Heart left ventricle (tissue), 16 donors: ENCODE results near the gene CXorf38. TPM values are rescaled to one million over a fixed set of nuclear protein-coding genes. Genes with fewer than 3 reads are reported as not detected.
"Not testable (repeated sequence)": the region's sequence is repeated elsewhere in the genome, so short reads cannot be mapped to it uniquely, and the experiment has no call there.

Source experiments
- ATAC-seq, 4 donors: fragments of 200-7000 bp; cut with Tn5 transposase; one replicate each; pipeline ENCODE4 v1.9.1; 2020 to 2022; ENCODE audit warnings: moderate library complexity in 4 of 4, mild to moderate bottlenecking in 3 of 4, moderate number of reproducible peaks in 1 of 4
- DNase-seq, 5 donors: peaks; one replicate each; pipeline ENCODE4 v3.0.0-alpha.2; 2020
- H3K27ac ChIP-seq, 12 donors: fragments of 200-600 bp; sonication (generic) in 4 of 12; one replicate each; pipeline versions ENCODE4 v1.5.0 to v1.8.0; 2016 to 2022; ENCODE audit warnings: mild to moderate bottlenecking in 2 of 12
- H3K27me3 ChIP-seq, 9 donors: fragments of 200-600 bp; sonication (generic) in 2 of 9; one replicate each; pipeline versions ENCODE4 v1.5.1 to v1.8.0; 2016 to 2022; ENCODE audit warnings: mild to moderate bottlenecking in 3 of 9
- H3K36me3 ChIP-seq, 9 donors: fragments of 200-600 bp; sonication (generic) in 2 of 9; one replicate each; pipeline versions ENCODE4 v1.5.0 to v1.8.0; 2018 to 2022; ENCODE audit warnings: mild to moderate bottlenecking in 2 of 9
- H3K4me1 ChIP-seq, 12 donors: fragments of 200-600 bp; sonication (generic) in 4 of 12; one replicate each; pipeline versions ENCODE4 v1.5.0 to v1.8.0; 2016 to 2022; ENCODE audit warnings: mild to moderate bottlenecking in 3 of 12
- H3K4me3 ChIP-seq, 12 donors: fragments of 200-600 bp; sonication (generic) in 4 of 12; one replicate each; pipeline versions ENCODE4 v1.5.0 to v1.8.0; 2017 to 2022; ENCODE audit warnings: mild to moderate bottlenecking in 9 of 12, moderate library complexity in 4 of 12
- H3K9me3 ChIP-seq, 12 donors: fragments of 200-600 bp; sonication (generic) in 4 of 12; one replicate each; pipeline versions ENCODE4 v1.5.0 to v1.8.0; 2016 to 2022; ENCODE audit warnings: mild to moderate bottlenecking in 1 of 12
- POLR2A ChIP-seq, 2 donors: fragments of 450-650 bp; IDR thresholded peaks; one replicate each; pipeline ENCODE4 v1.6.1; 2017; ENCODE audit warnings: antibody characterized with exemption in 2 of 2, mild to moderate bottlenecking in 2 of 2, moderate library complexity in 2 of 2
- WGBS, 4 donors: extraction: QIAGEN DNeasy Blood & Tissue Kit in 2 of 4; methylation state at CpG; one replicate each; pipeline versions ENCODE4 v1.1.5 to v1.1.7; 2013 to 2018; 5-methylcytosine and 5-hydroxymethylcytosine counted together
- intact Hi-C, 10 donors: fragments of 100-400 bp; cut with DNase I; formaldehyde crosslinking; loops; one replicate each; pipeline versions ENCODE4 v1.11.1 to v1.14.2; 2022
- polyA plus RNA-seq, 2 donors: library from polyadenylated mRNA; stranded (reverse); fragments of 200-250 nt; gene quantifications; one replicate each; pipeline ENCODE4 v1.2.3, GENCODE V29; 2013
- total RNA-seq, 9 donors: library from RNA; depleted of rRNA in 2 of 9; stranded (reverse); fragments of >200 nt in 2 of 9; fragmentation: NEBNext Ultra II Directional in 3 of 9; extraction: Animal tissue kit (Norgen Biotek cat#: 25700) in 3 of 9; gene quantifications; one replicate each; pipeline versions ENCODE4 v1.1.0 to v1.2.4, GENCODE V29; 2016 to 2023
- TF ChIP-seq, protein P1 (sequence below), 12 donors: fragments of 200-600 bp; sonication (generic) in 4 of 12; IDR thresholded peaks; one replicate each; pipeline versions ENCODE4 v1.5.0 to v1.8.0; 2018 to 2022; ENCODE audit warnings: antibody characterized with exemption in 12 of 12, mild to moderate bottlenecking in 5 of 12
- donor health status: ischemic (EF 13 %, LVEDD 7.1; RV severe dilation, severe dysfunction).
- donor health status: healthy with polysubstance abuse.
- donor health status: DM: no; HTN: yes; CAD: no.
- donor health status: DM: no; HTN: no; CAD: no.
- donor health status: ischemic (EF 25% LVEDD 6.9; RV normal size, moderate dysfunction).
- donor health status: ischemic (EF 25% LVEDD 5.7; RV mildly dilated, moderate dysfunction).
- donor health status: healthy.
- donor health status: DM: yes; HTN: yes; CAD: no.
- donor health status: ischemic (EF 35%, LVEDD 5.7; RV mildly dilated, moderate dysfunction).
- donor health status: nonischemic (EF 11% LVEDD 7.7; RV severe dilation, severe dysfunction).
- donor health status: DM: yes; HTN: yes; CAD: no.
- donor health status: PGD.
- donor health status: ischemic (EF 29% LVEDD 5.4; RV normal size, mild dysfunction).
- donor health status: nonischemic (EF 23%, LVEDD 6.1; RV moderate dilation, normal function).

CXorf38 gene
- total and polyA plus RNA-seq, 11 donors: 2.6 to 16.0 (median 5.4) TPM

- TF ChIP-seq, protein P1, sequence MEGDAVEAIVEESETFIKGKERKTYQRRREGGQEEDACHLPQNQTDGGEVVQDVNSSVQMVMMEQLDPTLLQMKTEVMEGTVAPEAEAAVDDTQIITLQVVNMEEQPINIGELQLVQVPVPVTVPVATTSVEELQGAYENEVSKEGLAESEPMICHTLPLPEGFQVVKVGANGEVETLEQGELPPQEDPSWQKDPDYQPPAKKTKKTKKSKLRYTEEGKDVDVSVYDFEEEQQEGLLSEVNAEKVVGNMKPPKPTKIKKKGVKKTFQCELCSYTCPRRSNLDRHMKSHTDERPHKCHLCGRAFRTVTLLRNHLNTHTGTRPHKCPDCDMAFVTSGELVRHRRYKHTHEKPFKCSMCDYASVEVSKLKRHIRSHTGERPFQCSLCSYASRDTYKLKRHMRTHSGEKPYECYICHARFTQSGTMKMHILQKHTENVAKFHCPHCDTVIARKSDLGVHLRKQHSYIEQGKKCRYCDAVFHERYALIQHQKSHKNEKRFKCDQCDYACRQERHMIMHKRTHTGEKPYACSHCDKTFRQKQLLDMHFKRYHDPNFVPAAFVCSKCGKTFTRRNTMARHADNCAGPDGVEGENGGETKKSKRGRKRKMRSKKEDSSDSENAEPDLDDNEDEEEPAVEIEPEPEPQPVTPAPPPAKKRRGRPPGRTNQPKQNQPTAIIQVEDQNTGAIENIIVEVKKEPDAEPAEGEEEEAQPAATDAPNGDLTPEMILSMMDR (IDR thresholded peaks at IDR 0.05): no peak
- no peak for TF ChIP-seq POLR2A (IDR thresholded peaks at IDR 0.05)
- H3K4me3 ChIP-seq: no peak overlapping the region
- WGBS, 4 donors: 77 to 84% (median 80%) methylated on average over 9 of the region's 9 CpGs
- H3K27ac ChIP-seq: no peak overlapping the region
- no peaks in the 10 kb centered on the region for H3K36me3 ChIP-seq
- peaks cover 0 to 28% (median 0%) of the 10 kb centered on the region in 9 donors for H3K27me3 ChIP-seq
- no peak for DNase-seq
- no peaks in the 10 kb centered on the region for H3K4me1 ChIP-seq
- no peaks in the 10 kb centered on the region for H3K9me3 ChIP-seq
- no peak for ATAC-seq
- intact Hi-C loops: no loop called here
Measured at GRCh38 chrX:40615976-40616375, 31.4 kb downstream of the CXorf38 start.

- DNase-seq: no peak
- Histone ChIP-seq H3K4me3 (no peak overlapping the region), H3K27ac (no peak overlapping the region), H3K9me3 (no peaks in the 10 kb centered on the region), H3K27me3 (peaks cover 0 to 32% (median 0%) of the 10 kb centered on the region in 9 donors), H3K4me1 (no peaks in the 10 kb centered on the region), H3K36me3 (no peaks in the 10 kb centered on the region)
- ATAC-seq: no peak
- no peak for TF ChIP-seq POLR2A (IDR thresholded peaks at IDR 0.05)
- TF ChIP-seq, protein P1 (IDR thresholded peaks at IDR 0.05): no peak
- whole genome bisulfite sequencing, 4 donors: 57 to 73% (median 60%) methylated on average over 4 of the region's 4 CpGs
- intact Hi-C loops: loop anchor here in 1 of 10 donors (2.0 kb wide), 1 partner anchor 14 kb away; no protein-coding TSS in a partner anchor
Measured at GRCh38 chrX:40612511-40612910, 34.9 kb downstream of the CXorf38 start.

GRCh38 chrX:40607381-40607780 lies 40.0 kb downstream of the CXorf38 start:
- Histone ChIP-seq H3K27me3 (peaks cover 0 to 33% (median 0%) of the 10 kb centered on the region in 9 donors), H3K9me3 (no peaks in the 10 kb centered on the region), H3K36me3 (peaks cover 0 to 25% (median 14%) of the 10 kb centered on the region in 9 donors), H3K27ac (no peak overlapping the region), H3K4me1 (no peaks in the 10 kb centered on the region), H3K4me3 (no peak overlapping the region)
- ATAC-seq: no peak
- 80 to 91% (median 84%) methylated on average over 3 of the region's 3 CpGs for WGBS, 4 donors
- DNase-seq: no peak
- no peak for TF ChIP-seq POLR2A (IDR thresholded peaks at IDR 0.05)
- TF ChIP-seq, protein P1 (IDR thresholded peaks at IDR 0.05): no peak
- intact Hi-C loops: no loop called here

DNA sequence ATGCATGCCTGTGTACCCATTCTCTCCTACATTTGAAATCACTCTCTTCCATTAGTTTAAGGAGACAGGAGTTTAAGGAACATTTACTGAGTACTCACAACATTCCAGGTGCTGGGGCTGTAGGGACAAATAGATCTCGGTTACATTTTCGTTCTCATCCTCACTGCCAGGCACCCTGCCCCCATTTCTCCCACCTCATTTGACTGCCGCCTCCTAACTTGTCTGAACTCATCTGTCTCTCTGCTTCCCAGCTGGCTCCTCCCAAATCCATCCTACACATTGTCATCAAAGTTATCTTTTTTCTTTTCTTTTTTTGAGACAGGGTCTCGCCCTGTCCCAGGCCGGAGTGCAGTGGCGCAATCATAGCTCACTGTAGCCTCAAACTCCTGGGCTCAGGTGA lies 43.9 kb downstream of the CXorf38 start:
- ATAC-seq (no peak), DNase-seq (no peak)
- TF ChIP-seq, protein P1 (IDR thresholded peaks at IDR 0.05): no peak
- TF ChIP-seq POLR2A (IDR thresholded peaks at IDR 0.05): no peak
- H3K4me1 ChIP-seq: no peaks in the 10 kb centered on the region
- WGBS, 4 donors: 84 to 96% (median 92%) methylated on average over 6 of the region's 6 CpGs
- peaks cover 0 to 63% (median 43%) of the 10 kb centered on the region in 9 donors for H3K36me3 ChIP-seq
- H3K9me3 ChIP-seq: no peaks in the 10 kb centered on the region
- intact Hi-C loops: no loop called here
- H3K27ac ChIP-seq: no peak overlapping the region
- H3K4me3 ChIP-seq: no peak overlapping the region
- H3K27me3 ChIP-seq: peaks cover 0 to 12% (median 0%) of the 10 kb centered on the region in 9 donors

- not testable (repeated sequence) for H3K27ac ChIP-seq, H3K4me1 ChIP-seq, ATAC-seq, H3K4me3 ChIP-seq, H3K9me3 ChIP-seq, DNase-seq
- Histone ChIP-seq H3K36me3 (peaks cover 0 to 58% (median 43%) of the 10 kb centered on the region in 9 donors), H3K27me3 (peaks cover 0 to 36% (median 0%) of the 10 kb centered on the region in 9 donors)
- intact Hi-C loops: loop anchor here in 1 of 10 donors (10.0 kb wide), 1 partner anchor 55 kb away; the partner anchor contains the start of gene CXorf38
- WGBS, 4 donors: 86 to 96% (median 93%) methylated on average over 6 of the region's 6 CpGs
Measured at GRCh38 chrX:40589616-40590321, 57.6 kb downstream of the CXorf38 start.

DNA sequence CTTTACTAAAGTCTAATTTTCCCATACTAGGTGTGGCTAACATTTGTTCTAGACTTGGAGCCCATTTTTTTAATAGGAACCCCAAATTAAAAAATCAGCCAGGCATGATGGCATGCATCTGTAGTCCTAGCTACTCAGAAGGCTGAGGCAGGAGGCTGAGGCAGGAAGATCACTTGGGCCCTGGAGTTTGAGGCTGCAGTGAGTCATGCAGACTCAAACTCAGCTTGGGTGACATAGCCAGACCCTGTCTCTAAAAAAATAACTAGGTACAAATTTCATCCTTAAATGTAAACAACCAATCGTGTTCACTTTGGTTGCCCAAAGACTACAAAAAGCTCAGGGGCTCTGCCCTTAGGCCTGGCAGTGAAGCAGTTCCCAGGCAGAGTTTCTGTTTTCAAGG lies 59.7 kb downstream of the CXorf38 start:
- ATAC-seq, DNase-seq, H3K4me3 ChIP-seq, H3K9me3 ChIP-seq, H3K27ac ChIP-seq: not testable (repeated sequence)
- H3K27me3 ChIP-seq: peaks cover 0 to 37% (median 0%) of the 10 kb centered on the region in 9 donors
- H3K4me1 ChIP-seq: peaks cover 0 to 15% (median 0%) of the 10 kb centered on the region in 12 donors
- intact Hi-C loops: loop anchor here in 1 of 10 donors (10.0 kb wide), 1 partner anchor 57 kb away; the partner anchor contains the start of gene CXorf38
- H3K36me3 ChIP-seq: peaks cover 0 to 38% (median 29%) of the 10 kb centered on the region in 9 donors
- WGBS, 4 donors: 31 to 82% (median 74%) methylated on average over 1 of the region's 1 CpG
